ENCODE measurements around the gene MYO1F.
"Not testable (repeated sequence)": the region's sequence is repeated elsewhere in the genome, so short reads cannot be mapped to it uniquely, and the experiment has no call there.

The MYO1F gene

DNA sequence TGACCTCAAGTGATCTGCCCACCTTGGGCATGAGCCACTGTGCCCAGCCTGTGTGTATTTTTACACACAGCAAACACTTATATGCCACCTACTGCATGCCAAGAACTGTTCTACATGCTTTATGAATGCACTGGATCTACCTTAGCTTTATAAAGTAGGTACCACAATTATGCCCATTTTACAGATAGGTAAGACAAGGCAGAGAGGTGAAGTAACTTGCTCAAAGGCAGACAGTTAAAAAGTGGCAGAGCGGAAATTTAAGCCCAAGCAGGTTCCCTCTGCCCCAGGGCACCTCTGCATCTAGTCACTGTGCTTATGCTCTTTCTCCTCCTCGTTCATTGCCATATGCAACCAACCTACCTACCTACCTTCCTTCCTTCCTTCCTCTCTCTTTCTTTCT is 22.8 kb upstream of the MYO1F start:
- DNase-seq (ENCODE audit: low read depth in 2 of 2) = no peak

DNA sequence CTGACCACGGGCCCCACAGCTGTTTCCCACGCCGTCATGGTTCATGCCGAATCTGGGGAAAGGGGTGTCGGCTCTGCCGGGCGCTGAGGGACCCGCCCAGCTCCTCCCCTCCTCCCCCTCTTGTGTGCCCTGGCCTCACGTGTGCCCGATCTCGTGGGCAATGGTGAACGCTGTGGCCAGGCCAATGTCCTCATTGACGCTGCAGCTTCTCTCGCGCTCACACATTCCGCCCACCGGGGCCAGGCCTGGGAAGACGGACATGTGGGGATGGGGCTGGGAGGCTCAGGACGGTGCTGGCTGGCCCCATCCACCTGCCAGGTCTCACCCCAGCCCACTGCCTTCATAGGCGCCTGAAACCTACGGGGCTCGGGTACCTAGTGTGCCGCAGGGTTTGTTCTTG is 18.9 kb upstream of the MYO1F start:
- no peak for DNase-seq (ENCODE audit: low read depth in 2 of 2)

DNA sequence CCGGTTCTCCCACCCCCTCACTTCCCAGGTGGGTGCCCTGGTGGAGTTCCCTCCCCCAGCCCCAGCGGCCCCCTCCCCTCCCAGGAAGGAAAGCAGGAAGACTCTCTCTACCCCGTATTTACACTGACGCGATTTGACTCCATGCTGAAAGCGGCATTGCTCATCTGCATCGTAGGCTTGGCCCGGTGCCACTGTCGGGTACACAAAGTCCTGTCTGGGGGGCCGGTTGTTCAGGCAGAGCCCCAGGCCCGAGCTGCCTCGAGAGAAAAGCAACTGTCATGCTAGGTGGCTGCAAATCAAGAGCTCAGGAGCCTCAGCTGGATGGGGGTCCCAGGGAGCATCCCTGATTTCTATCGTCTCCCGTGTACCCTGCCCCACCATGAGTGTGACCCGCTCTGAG is 18.4 kb upstream of the MYO1F start:
- no peak for DNase-seq (ENCODE audit: low read depth in 2 of 2)

DNA sequence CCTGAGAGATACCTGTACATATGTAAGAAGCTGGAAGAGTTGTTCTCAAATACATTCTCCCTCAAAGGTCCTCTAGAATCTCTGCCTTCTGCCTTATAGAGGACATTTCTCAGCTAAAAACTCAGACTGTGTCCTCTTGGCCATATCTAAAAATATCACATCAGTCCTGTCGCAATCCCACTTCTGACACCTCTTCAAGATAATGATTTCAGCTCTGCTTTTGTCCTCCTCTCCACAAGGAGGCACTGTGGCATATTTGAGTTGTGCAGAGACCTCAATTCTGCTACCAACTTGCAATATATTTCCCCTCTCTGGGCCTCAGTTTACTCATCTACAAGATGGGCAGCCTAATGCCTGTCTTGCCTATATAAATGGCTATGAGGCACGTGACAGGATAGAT is 16.7 kb upstream of the MYO1F start:
- no peak for DNase-seq (ENCODE audit: low read depth in 2 of 2)

DNA sequence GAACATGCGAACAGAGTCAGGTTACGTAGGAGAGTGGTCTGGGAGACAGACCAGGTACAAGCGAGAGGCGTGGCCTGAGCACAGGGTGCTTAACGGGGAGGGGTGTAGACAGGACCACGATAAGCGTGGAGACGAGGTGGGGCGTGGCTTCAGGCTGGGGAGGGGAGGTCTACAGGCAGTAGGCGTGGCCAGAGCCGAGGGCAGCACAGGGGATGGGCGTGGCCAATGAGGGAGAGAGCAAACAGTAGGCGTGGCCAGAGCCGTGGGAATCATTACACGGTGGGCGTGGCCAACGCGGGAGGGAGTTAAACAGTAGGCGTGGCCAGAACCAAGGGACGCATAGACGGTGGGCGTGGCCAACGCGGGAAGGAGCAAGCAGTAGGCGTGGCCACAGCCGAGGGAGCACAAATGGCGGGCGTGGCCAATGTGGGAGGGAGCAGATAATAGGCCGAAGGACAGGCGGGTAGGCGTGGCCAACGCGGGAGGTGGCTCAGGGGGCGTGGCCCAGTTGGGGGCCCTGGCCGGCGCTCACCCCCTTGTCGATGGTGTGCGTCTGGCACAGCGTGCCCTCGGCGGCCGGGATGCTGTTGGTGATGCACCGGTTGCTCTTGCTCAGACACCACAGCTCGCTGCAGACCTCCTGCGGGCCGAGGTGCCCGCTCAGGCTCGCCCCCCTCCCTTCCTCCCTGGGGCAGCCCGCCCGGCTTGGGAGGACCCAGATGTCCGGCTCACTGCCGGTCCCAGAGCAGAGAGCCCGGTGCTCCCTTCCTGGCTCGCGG is 15.2 kb upstream of the MYO1F start:
- peak; percentile 92 to 98 for DNase-seq (ENCODE audit: low read depth in 2 of 2)

DNA sequence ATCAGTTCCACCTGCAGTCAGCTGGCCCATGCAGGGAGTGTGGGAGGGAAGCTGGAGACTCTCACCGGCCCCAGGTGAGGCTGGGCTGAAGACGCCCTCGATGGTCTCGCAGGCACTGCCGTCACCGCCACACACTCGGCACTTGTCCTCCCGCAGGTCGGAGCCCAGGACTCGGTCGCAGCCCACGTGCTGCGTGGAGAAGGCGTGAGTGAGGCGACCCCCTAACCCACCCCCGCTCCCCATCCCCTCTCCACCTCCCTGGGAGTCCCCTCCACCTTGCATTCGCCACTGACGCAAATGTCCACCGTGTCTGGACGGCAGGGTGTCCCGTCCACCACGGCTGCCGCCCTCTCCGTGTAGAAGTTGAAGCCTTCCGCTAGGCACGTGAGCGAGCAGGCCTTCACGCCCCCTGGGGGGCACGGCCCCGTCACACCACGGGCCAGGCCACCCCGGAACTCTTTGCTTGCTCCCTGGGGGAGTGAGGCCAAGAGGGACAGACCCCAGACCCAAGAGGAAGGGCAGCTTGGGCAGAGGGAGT is 12.0 kb upstream of the MYO1F start:
- DNase-seq (ENCODE audit: low read depth in 2 of 2) = no peak

DNA sequence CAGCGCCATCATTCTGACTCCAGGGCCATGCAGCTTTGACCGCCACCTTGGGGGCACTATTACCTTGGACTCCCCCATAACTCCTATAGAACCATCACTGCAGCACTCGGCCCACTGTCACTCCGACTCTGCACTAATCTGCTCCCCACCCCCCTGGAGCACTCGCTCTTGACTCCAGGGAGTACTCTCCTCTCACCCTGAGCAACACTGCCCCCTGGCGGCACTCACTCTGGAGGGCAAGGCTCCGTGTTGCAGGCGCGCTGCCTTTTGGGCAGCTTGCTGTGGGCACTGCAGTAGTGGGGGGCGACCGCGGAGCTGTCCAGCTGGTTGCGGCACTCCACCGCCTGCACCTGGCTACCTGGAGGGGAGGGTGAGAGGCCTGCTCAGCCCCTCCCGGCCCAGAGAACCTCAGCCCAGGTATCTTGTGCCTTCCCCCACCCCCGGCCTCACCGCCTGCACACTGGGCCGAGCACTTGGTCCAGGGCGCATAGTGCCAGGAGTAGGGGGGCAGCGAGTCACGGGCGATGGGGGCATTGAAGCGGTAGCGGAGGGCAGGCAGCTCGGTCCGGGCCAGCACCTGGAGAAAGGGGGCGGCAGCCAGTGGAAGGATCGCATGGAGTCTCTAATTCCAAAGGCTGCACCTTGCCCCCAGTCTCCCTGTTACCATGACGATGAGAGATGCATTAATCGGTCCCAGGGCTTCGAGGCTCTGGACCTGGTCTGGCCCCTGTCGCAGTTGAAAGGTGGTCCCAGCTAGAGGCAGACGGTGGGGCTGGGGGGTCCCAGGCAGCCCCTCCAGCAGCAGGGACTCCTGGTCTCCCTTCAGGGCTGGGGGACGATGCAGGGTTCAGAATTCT is 8.9 kb upstream of the MYO1F start:
- peak in 1 of 2 donors; percentile 68 for DNase-seq (ENCODE audit: low read depth in 2 of 2)

DNA sequence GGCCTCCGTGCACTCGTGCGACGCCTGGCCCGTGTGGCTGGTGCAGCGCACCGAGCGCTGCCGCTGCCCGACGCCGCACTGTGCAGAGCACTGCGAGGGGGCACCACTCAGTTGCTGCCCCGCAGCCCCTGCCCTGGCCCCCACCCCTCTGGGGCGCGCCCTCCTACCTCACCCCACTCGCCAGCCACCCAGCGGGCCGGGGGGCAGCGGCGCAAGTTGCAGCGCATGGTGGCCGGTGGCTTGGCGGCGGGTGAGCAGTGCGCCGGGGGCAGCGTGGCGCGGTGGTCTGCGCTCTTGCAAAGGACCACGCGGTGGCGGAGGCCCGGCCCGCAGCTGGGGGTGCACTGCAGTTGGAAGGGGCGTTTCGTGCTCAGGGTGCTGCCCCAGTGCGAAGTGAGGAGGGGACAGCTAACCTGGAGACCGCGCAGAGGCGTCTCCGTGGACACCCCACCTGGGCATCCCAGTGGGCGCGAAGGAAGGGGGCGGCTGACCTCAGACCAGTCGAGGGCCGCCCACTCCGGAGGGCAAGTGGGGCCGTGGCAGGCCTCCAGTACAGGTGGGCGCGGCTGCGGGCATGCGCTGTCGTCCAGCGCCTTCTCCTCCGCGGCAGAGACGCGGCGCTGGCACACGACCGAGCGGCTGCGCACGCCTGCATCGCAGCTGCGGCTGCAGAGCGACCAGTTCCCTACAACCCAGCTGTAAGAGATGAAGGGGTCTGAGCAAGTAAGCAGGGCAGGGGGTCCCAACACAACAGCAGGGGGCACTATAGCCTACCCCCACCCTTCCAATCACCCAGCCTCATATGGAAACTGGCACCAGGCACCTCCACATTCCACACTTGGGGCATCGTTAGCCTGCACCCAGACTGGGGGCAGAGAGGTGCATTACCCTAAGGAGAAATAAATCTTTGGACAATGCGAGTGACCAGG is 8.0 kb upstream of the MYO1F start:
- no peak for DNase-seq (ENCODE audit: low read depth in 2 of 2)

DNA sequence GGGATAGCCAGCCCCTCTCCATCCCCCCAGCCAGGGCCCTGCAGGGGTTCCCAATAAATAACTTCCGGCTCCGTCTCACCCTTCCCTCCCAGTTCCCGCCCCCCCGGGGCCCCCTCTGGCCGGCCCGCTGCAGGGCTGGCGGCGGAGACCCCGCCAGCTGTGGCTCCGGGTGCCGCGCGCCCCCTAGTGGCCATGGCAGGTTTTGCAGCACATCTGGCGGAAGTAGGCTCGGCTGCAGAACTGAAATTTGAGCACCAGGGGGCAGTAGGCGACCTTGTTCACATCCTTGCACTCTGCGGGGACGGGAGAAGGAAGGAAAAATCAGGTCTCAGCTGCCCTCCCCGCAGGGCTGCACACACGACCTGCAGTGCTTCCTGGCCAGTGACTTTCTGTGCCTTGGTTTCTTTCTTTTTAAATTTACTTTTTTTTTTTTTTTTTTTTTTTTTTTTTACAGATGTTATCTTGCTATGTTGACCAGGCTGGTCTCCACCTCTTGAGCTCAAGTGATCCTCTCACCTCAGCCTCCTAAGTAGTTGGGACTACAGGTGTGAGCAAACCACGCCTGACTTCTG is 3.6 kb upstream of the MYO1F start:
- DNase-seq (ENCODE audit: low read depth in 2 of 2) = peak; percentile 77 to 86

DNA sequence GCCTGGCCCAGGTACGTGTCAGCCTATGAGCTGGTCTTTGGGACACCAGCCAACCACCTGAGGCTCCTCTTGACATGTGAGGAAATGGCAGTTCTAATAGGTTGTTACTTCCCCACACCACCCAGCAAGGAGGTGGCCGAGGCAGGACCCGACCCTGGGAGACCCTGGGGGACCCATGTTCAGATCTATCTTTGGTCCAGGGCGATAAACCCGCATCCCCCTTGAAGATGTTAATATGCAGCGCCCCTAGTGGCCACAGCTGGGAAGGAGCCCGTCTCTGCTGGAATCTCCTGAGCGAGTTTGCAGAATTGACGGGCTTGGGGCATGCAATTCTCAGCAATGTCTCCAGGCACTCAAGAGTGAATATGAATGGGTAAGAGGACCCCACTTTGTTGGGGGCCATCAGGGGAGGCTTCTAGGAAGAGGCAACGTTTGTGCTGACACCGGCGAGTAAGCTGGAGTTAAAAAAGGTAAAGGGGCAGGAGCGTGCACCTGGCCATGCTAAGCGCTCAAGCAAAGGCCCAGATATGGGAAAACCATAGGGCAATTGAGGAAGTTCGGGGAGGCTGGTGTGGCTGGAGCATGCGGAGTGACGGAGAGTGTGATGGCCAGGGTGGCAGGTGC is 1.5 kb upstream of the MYO1F start:
- peak; percentile 73 to 86 for DNase-seq (ENCODE audit: low read depth in 2 of 2)

DNA sequence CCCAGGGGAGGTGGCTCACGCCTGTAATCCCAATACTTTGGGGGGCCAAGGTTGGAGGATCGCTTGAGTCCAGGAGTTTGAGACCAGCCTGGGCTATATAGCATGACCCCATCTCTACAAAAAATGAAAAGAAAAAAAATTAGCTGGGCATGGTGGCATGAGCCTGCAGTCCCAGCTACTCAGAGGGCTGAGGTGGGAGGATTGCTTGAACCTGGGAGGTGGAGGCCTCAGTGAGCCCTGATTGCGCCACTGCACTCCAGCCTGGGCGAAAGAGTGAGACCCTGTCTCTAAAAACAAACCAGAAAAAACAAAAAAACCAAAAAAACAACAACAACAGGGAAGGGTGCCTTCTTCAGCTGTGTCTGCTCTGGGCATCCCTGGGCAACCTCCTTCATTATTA is 499 bp upstream of the MYO1F start:
- DNase-seq (ENCODE audit: low read depth in 2 of 2) = no peak

DNA sequence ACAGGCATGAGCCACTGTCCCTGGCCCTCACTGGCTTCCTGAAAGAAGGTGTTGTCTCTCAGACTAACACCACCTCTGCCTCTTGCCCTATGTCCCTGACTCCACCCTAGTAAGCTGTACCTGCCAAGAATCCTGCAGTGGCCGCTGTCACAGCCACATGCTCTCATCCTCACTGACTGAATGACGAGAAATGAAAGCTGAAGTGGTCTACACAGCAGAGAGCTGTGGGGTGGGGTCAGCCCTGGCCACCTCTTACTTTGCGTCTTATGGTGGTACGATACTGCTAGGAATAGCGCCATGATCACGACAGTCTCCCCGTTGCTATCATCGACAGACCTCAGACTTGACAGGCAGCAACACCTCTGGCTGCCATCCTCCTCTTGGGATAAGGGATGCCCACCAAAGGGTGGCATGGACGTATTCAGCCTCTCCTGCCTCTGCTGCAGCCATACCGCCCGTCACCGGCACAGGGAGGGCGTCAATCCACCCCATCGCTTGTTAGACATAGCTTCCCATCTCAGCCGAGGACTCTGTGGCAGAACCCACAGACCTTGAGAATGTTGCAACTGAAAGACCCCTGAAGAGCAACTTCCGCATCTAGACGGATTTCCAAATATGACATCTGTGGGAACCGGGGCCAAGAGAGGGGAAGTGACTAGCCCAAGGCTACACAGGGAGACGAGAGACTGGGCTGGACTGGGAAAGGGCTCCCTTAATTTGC is 809 bp downstream of the MYO1F start:
- DNase-seq (ENCODE audit: low read depth in 2 of 2) = no peak

DNA sequence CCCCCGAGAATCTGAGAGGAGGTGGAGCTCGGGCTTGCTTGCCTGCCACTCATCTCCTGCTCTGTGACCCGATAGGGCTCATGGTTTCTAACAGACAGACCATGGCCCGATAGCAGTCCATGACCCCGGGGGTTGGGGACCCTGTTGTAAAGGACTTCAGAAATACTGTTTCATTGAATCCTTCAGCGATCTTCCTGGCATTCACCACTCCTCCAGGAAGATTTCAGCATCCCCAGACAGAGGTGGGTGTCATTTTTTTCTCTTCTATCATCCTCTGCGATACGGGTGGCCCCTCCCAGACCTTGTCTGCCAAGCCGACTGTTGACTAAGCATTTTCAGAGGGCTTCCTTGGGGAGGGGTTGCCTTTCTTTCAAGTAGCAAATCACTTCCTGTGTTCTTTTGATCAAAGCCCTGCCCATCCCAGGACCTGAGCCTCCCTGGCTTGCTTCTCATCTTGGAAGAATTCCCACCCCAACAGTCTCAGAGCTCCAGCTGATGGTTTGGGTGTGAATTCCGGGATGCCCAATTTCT is 1.7 kb downstream of the MYO1F start:
- no peak for DNase-seq (ENCODE audit: low read depth in 2 of 2)

DNA sequence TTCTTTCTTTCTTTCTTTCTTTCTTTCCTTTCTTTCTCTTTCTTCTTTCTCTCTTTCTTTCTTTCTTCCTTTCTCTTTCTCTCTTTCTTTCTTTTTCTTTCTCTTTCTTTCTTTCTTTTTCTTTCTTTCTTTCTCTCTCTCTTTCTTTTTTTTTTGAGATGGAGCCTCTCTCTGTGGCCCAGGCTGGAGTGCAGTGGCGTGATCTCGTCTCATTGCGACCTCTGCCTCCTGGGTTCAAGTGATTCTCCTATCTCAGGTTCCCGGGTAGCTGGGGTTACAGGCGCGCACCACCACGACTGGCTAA is 2.7 kb downstream of the MYO1F start:
- DNase-seq (ENCODE audit: low read depth in 2 of 2) = not testable (repeated sequence)

DNA sequence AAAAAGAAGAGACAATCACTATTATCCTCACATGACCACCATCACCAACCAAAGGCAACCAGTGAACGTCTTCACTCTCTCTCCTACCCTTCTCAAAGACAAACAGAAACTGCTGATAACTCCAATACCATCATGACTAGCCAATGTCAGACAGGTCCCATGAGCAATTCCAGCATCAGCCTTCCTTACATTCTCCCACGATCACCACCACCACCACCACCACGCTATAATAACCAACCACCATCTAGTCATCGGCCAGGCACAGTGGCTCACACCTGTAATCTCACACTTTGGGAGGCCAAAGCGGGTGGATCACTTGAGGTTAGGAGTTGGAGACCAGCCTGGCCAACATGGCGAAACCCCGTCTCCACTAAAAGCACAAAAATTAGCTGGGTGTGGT is 3.9 kb downstream of the MYO1F start:
- DNase-seq (ENCODE audit: low read depth in 2 of 2) = no peak

DNA sequence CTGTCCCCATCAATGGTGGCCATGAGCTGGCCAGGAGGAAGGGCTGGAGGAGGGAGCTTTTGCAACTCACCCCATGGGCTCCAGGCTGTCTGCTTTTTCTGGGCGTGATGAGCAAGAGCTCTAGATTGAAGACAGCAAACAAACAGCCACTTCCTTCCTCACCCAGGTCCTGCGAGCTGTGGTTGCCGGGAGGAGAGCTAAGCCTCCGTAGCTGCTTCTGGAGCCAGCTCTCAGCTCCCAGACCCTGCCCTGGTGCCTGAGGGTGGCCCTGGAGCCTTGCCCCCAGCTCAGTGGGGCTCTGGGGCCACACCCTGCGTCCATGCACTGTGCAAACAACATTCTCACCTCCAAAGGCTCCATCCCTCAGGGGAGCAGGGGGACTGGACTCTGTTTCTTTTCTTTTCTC is 6.2 kb downstream of the MYO1F start:
- DNase-seq (ENCODE audit: low read depth in 2 of 2) = no peak

DNA sequence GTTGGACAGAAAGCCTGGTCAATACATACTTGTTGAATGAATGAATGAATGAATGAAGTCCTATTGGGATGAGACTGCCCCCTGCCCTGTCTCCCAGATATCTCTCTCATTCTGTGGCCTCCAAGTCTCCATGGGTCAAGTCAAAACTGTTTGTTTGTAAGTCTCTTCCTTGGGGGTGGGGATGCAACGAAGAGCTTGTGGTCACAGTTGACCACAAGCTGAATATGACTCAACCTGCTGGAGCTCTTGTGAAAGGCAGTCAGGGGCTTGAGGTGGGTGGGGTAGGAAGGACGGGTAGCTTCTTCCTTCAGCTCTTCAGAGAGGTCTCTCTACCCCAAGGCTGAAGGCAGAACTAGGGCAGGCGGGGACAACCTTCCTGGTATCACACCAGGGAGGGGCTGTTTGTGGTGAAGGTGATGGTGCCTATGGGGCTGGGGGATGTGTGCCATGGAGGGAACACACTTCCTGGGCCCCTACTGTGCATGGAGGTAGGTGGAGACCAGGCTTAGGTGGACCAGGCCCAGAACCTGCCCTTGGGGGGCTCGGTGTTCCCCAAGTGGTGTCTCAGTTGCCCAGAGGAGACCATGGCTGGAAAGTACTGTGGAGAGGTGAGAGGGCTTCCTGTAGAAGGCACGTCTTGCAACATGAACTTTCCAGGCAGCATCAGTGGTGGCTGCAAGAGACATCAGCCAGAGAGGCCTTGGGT is 8.0 kb downstream of the MYO1F start:
- peak in 1 of 2 donors; percentile 50 for DNase-seq (ENCODE audit: low read depth in 2 of 2)

DNA sequence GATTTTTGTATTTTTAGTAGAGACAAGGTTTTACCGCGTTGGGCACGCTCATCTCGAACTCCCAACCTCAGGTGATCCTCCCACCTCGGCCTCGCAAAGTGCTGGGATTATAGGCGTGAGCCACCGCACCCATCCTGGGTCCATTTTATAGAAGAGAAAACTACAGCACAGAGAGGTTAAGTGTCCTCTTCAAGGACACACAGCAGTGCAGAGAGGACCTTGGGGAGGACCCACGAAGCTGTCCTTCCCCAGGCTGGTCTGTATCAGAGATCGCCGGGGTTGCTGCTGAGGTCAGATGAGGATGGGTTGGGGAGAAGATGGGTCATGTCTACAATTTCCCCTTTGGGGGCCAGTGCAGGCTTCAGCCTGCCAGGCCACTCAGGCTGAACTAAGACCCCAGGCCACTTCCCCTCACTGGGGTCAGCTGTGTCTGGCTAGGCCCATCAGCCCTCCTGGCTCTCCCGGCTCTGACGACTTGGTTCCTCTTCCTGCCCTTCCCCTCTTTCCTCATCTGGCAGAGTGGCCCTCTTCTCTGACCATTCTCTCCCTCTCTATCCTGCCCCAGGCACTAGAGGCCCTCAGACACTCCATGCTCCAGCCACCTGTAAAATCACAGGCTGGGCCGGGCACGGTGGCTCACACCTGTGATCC is 9.6 kb downstream of the MYO1F start:
- DNase-seq (ENCODE audit: low read depth in 2 of 2) = no peak

DNA sequence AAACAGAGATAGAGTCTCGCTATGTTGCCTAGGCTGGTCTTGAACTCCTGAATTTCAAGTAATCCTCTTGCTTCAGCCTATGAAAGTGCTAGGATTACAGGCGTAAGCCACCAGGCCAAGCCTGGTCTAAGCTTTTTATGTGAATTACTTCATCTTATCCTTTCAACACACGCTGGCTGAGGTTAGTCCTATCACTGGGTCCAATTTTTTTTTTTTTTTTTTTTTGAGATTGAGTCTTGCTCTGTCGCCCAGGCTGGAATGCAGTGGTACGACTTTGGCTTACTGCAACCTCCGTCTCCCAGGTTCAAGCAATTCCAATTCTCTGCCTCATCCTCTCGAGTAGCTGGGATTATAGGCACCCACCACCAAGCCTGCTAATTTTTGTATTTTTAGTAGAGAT is 10.4 kb downstream of the MYO1F start:
- no peak for DNase-seq (ENCODE audit: low read depth in 2 of 2)

All from stimulated activated CD4-positive, alpha-beta T cell treated with anti-CD3 and anti-CD28 coated beads, Interleukin-4, amount 100 ng/mL, for 48 hours (primary cell).